ENCODE results near the gene CTDSP1.

The CTDSP1 gene

DNA sequence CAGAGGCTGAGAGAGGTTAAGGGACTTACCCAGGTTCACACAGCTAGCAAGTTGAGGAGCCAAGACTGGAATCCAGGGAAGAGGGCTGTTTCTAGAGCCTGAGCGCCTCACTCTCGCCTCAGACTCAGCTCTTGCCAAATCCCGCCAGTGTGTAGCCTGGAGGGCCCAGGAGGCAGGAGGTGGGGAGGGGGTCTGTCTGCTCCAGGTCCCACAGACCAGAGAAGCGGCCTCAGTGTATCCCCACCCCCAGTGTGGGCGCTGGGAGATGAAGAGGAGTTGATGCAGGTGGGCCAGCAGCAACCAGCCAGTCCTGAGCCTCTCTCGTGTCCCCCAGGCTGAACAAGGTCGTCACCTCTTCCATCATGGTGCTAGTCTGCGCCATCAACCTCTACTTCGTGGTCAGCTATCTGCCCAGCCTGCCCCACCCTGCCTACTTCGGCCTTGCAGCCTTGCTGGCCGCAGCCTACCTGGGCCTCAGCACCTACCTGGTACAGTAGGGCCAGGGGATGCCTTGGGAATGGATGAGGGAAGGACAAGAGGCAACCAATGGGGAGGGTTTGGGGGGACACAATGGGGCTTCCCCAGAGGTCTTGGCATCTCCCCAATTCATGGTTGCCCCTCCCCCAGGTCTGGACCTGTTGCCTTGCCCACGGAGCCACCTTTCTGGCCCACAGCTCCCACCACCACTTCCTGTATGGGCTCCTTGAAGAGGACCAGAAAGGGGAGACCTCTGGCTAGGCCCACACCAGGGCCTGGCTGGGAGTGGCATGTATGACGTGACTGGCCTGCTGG is 5.2 kb upstream of the CTDSP1 start:
- no peak overlapping the region for H3K9ac ChIP-seq (ENCODE audit: low read depth, low read length)

DNA sequence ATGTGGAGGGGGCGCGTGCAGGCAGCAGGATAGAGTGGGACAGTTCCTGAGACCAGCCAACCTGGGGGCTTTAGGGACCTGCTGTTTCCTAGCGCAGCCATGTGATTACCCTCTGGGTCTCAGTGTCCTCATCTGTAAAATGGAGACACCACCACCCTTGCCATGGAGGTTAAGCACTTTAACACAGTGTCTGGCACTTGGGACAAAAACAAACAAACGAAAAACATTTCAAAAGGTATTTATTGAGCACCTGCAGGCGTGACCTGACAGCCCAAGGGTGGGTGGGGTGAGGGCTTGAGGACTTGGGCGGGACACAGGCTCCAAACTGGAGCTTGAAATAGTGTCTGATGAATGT is 4.6 kb upstream of the CTDSP1 start:
- H3K27ac ChIP-seq (ENCODE audit: low read depth, low read length) = no peak overlapping the region
- peak overlapping the region; percentile 80; the same call in 1 of the 2 replicates for H3K4me3 ChIP-seq (ENCODE audit: low read length)
- H3K9me3 ChIP-seq (ENCODE audit: insufficient read depth, low read depth, low read length) = no peaks in the 10 kb centered on the region
- peaks cover 40% of the 10 kb centered on the region for H3K27me3 ChIP-seq (ENCODE audit: insufficient read depth, low read length)
- 83% methylated on average over 6 of the region's 6 CpGs for WGBS
- H3K4me1 ChIP-seq (ENCODE audit: insufficient read depth, low read length) = peaks cover 6% of the 10 kb centered on the region
- no peaks in the 10 kb centered on the region for H3K36me3 ChIP-seq (ENCODE audit: insufficient read depth, low read length)
- H3K9ac ChIP-seq (ENCODE audit: low read depth, low read length) = no peak overlapping the region

More for the DNA sequence above, 5.2 kb upstream of the CTDSP1 start:
- WGBS = 85% methylated on average over 13 of the region's 13 CpGs
- Histone ChIP-seq H3K36me3 (ENCODE audit: insufficient read depth, low read length) (no peaks in the 10 kb centered on the region), H3K9me3 (ENCODE audit: insufficient read depth, low read depth, low read length) (no peaks in the 10 kb centered on the region), H3K4me3 (ENCODE audit: low read length) (no peak overlapping the region), H3K27me3 (ENCODE audit: insufficient read depth, low read length) (peaks cover 39% of the 10 kb centered on the region), H3K4me1 (ENCODE audit: insufficient read depth, low read length) (peaks cover 6% of the 10 kb centered on the region), H3K27ac (ENCODE audit: low read depth, low read length) (no peak overlapping the region)

- Histone ChIP-seq H3K27ac (ENCODE audit: low read depth, low read length) (no peak overlapping the region), H3K4me1 (ENCODE audit: insufficient read depth, low read length) (peaks cover 6% of the 10 kb centered on the region), H3K9ac (ENCODE audit: low read depth, low read length) (peak overlapping the region; percentile 0; the same call in 1 of the 2 replicates), H3K36me3 (ENCODE audit: insufficient read depth, low read length) (no peaks in the 10 kb centered on the region), H3K27me3 (ENCODE audit: insufficient read depth, low read length) (peaks cover 40% of the 10 kb centered on the region), H3K4me3 (ENCODE audit: low read length) (peak overlapping the region; percentile 80), H3K9me3 (ENCODE audit: insufficient read depth, low read depth, low read length) (no peaks in the 10 kb centered on the region)
- WGBS = 12% methylated on average over 16 of the region's 16 CpGs
Observed at GRCh38 chr2:218395456-218395825, 4.2 kb upstream of the CTDSP1 start.

DNA sequence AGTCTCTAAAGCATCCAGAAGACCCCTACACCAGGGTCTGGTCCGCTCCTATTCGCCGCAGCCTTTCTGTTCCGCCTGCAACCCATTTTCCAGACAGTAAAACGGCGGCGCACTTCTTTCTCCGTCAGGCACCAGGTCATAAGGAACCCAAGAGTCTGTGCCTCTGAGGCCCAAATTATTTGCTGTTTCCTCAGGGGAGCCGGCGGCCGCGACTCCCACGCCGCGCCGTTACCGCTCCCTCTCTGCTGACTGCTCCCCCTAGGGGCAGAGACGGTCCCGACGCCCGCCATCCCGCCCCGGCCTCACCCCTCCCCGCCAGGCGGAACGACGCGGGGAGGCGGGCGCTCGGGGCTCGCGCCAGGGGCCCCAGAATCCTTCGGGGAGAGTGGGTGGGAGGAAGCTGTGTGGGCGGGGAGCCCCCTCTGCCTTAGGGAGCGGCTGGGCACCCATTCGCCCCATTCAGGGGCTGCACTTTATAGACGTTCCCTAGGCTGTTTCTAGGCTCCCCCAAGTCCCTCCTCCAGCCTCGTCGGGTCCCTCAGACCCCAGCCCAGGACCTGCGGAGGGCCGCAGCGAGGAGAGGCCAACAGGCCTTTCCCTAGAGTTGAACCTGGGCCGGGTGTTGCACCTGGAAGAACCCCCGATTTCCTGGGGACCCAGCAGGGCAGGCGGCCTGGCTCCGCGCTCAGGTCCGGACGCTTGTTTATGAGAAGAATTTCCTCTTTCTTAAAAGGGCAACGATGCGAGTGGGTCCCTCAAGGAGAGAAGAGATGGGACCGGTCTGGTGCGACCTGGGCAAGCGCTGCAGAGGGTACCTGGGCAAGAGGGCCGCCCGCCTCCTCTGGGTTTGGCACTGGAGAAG is 3.6 kb upstream of the CTDSP1 start:
- H3K36me3 ChIP-seq (ENCODE audit: insufficient read depth, low read length) = no peaks in the 10 kb centered on the region
- peaks cover 40% of the 10 kb centered on the region for H3K27me3 ChIP-seq (ENCODE audit: insufficient read depth, low read length)
- H3K4me1 ChIP-seq (ENCODE audit: insufficient read depth, low read length) = peaks cover 7% of the 10 kb centered on the region
- peak overlapping the region; percentile 99 for H3K27ac ChIP-seq (ENCODE audit: low read depth, low read length)
- under 1% methylated on average over 57 of the region's 57 CpGs for WGBS
- H3K4me3 ChIP-seq (ENCODE audit: low read length) = peak overlapping the region; percentile 80
- H3K9ac ChIP-seq (ENCODE audit: low read depth, low read length) = peak overlapping the region; percentile 94
- H3K9me3 ChIP-seq (ENCODE audit: insufficient read depth, low read depth, low read length) = no peaks in the 10 kb centered on the region

- Histone ChIP-seq H3K9ac (ENCODE audit: low read depth, low read length) (0 out of 2 replicates have a peak overlapping the region, but pooled peaks have one; percentile 94), H3K36me3 (ENCODE audit: insufficient read depth, low read length) (no peaks in the 10 kb centered on the region), H3K4me1 (ENCODE audit: insufficient read depth, low read length) (peaks cover 9% of the 10 kb centered on the region), H3K4me3 (ENCODE audit: low read length) (peak overlapping the region; percentile 80), H3K27me3 (ENCODE audit: insufficient read depth, low read length) (peaks cover 40% of the 10 kb centered on the region), H3K27ac (ENCODE audit: low read depth, low read length) (no peak overlapping the region), H3K9me3 (ENCODE audit: insufficient read depth, low read depth, low read length) (no peaks in the 10 kb centered on the region)
- WGBS = under 1% methylated on average over 25 of the region's 27 CpGs
Observed at GRCh38 chr2:218396688-218397462, 2.8 kb upstream of the CTDSP1 start.

- Histone ChIP-seq H3K4me3 (ENCODE audit: low read length) (peak overlapping the region; percentile 80), H3K36me3 (ENCODE audit: insufficient read depth, low read length) (no peaks in the 10 kb centered on the region), H3K9ac (ENCODE audit: low read depth, low read length) (no peak overlapping the region), H3K27me3 (ENCODE audit: insufficient read depth, low read length) (peaks cover 40% of the 10 kb centered on the region), H3K27ac (ENCODE audit: low read depth, low read length) (no peak overlapping the region), H3K9me3 (ENCODE audit: insufficient read depth, low read depth, low read length) (no peaks in the 10 kb centered on the region), H3K4me1 (ENCODE audit: insufficient read depth, low read length) (peaks cover 9% of the 10 kb centered on the region)
- 5% methylated on average over 10 of the region's 12 CpGs for WGBS
Observed at GRCh38 chr2:218397463-218397819, 2.2 kb upstream of the CTDSP1 start.

DNA sequence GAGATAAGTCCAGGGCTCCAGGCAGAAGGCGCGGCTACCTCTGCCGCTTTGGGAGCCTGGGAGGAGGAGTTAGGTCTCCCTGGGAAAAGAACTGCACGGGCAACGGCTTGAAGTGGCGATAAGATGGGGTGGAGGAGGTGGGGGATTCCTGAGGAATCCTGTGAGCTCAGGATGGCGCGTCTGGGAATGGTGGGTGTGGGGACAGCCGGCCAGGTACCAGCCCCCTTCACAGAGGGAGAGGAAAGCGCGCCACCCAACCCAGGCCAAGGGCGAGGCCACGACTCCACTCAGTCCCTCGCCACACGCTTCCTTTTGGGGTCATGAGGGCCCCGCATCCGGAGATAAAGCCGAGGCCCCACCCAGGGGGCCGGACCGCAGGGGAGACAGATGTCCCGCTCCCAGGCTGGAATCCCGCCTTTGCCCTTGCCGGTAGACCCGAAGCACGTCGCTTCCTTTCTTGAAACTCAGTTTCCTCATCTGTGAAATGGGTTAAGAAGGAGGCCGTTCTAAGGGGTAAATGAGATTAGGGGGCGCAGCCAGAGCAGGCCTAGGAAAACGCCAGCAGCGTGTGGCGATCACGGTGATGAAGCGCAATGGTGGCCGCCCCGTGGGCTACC is 1.7 kb upstream of the CTDSP1 start:
- H3K27ac ChIP-seq (ENCODE audit: low read depth, low read length) = no peak overlapping the region
- H3K4me3 ChIP-seq (ENCODE audit: low read length) = peak overlapping the region; percentile 80
- H3K4me1 ChIP-seq (ENCODE audit: insufficient read depth, low read length) = peaks cover 9% of the 10 kb centered on the region
- no peaks in the 10 kb centered on the region for H3K36me3 ChIP-seq (ENCODE audit: insufficient read depth, low read length)
- peaks cover 40% of the 10 kb centered on the region for H3K27me3 ChIP-seq (ENCODE audit: insufficient read depth, low read length)
- H3K9me3 ChIP-seq (ENCODE audit: insufficient read depth, low read depth, low read length) = no peaks in the 10 kb centered on the region
- H3K9ac ChIP-seq (ENCODE audit: low read depth, low read length) = no peak overlapping the region
- WGBS = 2% methylated on average over 35 of the region's 35 CpGs

DNA sequence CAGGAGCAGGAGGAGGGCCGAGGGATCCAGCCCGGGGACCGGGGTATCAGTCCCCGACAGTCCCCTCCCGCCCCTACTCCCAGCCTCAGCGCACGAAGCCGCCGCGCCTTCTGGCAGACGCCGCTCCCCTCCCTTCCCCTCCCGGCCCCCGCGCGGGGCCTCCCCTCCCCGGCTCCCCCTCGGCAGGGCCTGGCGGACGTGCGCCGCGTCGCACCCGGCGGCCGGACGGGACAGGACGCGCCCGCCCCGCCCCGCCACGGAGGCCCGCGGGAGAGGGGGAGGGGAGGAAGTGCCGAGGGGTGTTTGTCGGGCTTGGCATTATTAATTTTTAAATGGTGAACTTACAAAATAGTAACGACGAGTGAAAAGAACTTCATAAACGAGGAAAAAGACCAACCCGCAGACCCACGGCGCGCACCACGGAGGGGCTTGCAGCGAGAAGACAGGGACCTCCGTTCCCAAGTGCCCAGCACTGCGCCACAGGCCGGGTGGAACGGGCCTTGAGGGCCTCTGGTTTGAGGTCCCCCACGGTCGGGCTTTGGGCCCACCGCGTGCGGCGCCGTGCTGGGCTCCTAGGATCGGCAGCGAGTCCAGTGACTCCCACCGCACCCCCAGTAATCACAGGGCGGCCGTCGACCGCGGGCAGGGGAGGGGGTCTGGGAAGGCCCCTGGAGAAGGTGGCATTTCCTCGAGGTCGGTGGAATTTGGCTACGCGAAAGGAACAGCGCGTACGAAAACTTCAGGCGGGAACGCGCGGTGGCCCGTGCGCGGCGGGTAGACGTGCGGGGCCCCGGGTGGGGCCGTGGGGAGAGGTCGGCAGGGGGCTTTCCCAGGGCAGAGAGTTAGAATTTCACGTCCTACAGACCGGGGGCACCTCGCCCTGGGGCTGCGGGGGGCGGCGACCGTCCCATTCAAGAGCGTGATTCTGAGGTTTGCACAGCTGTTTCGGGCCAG is 954 bp upstream of the CTDSP1 start:
- 1% methylated on average over 91 of the region's 95 CpGs for WGBS
- peaks cover 9% of the 10 kb centered on the region for H3K4me1 ChIP-seq (ENCODE audit: insufficient read depth, low read length)

GRCh38 chr2:218400167-218400929 is 680 bp downstream of the CTDSP1 start:
- Histone ChIP-seq H3K9me3 (ENCODE audit: insufficient read depth, low read depth, low read length) (no peaks in the 10 kb centered on the region), H3K27ac (ENCODE audit: low read depth, low read length) (peak overlapping the region; percentile 68; the same call in 1 of the 2 replicates), H3K27me3 (ENCODE audit: insufficient read depth, low read length) (peaks cover 34% of the 10 kb centered on the region), H3K4me3 (ENCODE audit: low read length) (peak overlapping the region; percentile 72), H3K36me3 (ENCODE audit: insufficient read depth, low read length) (peaks cover 13% of the 10 kb centered on the region; the same call in 1 of the 2 replicates), H3K4me1 (ENCODE audit: insufficient read depth, low read length) (peaks cover 17% of the 10 kb centered on the region), H3K9ac (ENCODE audit: low read depth, low read length) (peak overlapping the region; percentile 47)
- WGBS = under 1% methylated on average over 53 of the region's 63 CpGs

More for the DNA sequence above, 954 bp upstream of the CTDSP1 start:
- Histone ChIP-seq H3K9me3 (ENCODE audit: insufficient read depth, low read depth, low read length) (no peaks in the 10 kb centered on the region), H3K4me3 (ENCODE audit: low read length) (peak overlapping the region; percentile 80), H3K27me3 (ENCODE audit: insufficient read depth, low read length) (peaks cover 40% of the 10 kb centered on the region), H3K36me3 (ENCODE audit: insufficient read depth, low read length) (peaks cover 5% of the 10 kb centered on the region; the same call in 1 of the 2 replicates), H3K9ac (ENCODE audit: low read depth, low read length) (peak overlapping the region; percentile 16; the same call in 1 of the 2 replicates), H3K27ac (ENCODE audit: low read depth, low read length) (no peak overlapping the region)

All from HUES64 (cell line).